SK-MEL-5 (cell line): ENCODE results near the gene NKPD1. TPM values are rescaled to one million over a fixed set of nuclear protein-coding genes. Genes with fewer than 3 reads are reported as not detected.

Source experiments
- DNase-seq: peaks from one replicate; pipeline ENCODE4 v3.0.0-alpha.2; 2016; ENCODE audit warnings: low read depth, low spot score
- in situ Hi-C: cut with HindIII; loops from 2 replicates; pipeline ENCODE4 v1.10.0; 2016; ENCODE audit warnings: low sequenced_read_pairs, high pct_unique_total_duplicates, low pct_unique_long_range_greater_than_20kb
- polyA plus RNA-seq, 2 experiments: library from polyadenylated mRNA; depleted of rRNA; stranded (reverse); fragments of >200 nt; gene quantifications; 2 replicates each; pipeline ENCODE4 v1.2.3, GENCODE V29; 2015
- total RNA-seq: library from RNA; depleted of rRNA; stranded (reverse); fragments of >200 nt; shearing (Covaris generic); gene quantifications from 2 replicates; pipeline ENCODE4 v1.2.3, GENCODE V29; 2014; rRNA removed

Gene NKPD1, protein sequence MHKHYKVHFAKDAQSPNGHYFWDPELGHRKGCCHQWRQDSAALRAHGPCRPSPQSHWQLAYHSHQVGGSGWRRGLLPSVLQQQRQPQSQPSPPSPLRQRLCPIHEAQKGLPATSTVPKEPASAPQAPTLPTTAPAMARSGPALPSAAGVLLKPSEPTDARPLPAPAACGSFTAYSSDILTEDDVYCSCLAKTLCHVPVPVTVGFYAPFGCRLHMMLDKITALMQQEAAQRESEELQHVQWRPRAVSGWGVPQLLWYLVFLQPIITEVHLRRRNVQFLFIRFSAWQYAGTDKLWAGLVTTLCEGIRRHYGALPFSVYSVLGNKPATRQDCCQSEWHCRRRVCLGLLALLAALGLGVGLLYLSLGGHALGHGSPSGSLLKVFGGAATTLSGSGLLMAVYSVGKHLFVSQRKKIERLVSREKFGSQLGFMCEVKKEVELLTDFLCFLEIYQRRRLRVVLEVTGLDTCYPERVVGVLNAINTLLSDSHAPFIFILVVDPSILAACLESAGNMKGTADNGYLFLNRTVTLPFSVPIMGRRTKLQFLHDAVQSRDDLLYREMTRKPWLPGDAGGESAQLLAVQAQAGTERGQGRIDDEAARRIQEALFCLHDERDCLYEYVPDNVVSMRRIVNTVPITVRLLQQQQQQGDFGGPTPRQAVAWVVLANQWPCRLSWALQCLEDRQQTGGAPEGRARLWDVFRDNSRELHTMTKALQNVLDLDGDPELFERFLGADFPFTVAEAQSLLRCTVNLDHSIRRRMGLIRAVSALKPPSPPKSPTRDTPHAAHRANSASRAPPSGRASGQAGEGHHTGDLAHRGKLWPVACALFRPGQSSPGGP
- total RNA-seq, result 0.03 TPM in 1 of 2 replicates, not detected in the other
- polyA plus RNA-seq (2015; cell fraction: cytosol; rRNA removed), result not detected in 2 replicates
- 0.93 and 1.2 TPM in 2 replicates for polyA plus RNA-seq (2015; cell fraction: nucleus; rRNA removed)

DNA sequence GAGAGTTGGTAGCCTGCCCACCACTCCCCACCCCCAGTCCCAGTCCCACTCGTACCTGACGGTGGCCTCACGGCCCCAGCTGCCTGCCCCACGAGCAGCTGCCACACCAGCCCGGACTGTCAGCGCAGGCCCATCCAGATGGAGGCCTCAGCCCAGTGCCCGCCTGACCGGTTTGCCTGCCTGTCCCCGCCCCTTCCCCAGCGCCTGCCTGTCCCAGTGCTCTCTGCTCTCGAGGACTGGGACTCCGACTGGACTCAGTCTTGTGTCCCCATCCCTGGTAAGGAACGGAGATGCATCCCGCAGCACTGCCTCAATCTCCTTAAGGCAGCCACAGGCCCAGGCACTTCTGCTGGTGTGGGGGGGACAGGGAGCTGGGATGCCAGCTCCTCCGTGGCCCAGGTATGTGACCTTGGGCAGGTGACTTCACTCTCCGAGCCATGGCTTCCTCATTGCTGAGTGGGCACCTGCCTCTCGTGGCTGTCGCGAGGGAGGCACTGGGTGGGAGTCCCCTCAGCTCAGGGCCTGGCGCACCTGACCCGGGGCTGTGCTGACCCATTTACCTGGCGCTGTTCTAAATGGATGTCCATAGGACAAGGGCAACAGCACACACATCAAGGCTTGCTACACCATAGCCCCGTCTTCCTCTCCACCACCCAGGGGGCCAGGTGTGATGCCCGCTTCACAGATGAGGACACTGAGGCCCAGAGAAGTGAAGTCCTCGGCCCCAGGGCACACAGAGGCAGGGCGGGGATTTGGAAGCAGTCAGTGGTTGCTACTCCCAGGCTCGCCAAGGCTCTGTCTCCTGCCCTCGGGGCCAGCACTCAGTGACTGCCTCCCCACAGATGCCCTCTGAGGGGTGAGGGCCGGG is at the start of gene NKPD1:
TSS of gene NKPD1 (minus strand) at position 113 of the 868 bp plus-strand sequence. CDS start 832 bp downstream, outside the sequence.
- DNase-seq, result no peak
- in situ Hi-C loops, result no loop called here

DNA sequence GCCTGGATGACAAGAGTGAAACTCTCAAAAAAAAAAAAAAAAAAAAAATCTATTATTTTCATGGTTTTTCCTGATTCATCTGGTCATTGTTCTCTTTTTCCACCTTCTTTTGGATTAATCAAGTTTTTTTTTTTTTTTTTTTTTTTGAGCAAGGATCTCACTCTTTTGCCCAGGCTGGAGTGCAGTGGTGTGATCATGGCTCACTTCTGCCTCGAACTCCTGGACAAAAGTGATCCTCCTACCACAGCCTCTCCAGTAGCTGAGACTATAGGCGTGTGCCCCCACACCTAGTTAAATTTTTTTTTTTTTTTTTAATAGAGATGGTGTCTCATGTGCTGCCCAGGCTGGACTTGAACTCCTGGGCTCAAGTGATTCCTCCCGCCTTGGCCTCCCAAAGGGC is 45.5 kb upstream of the NKPD1 start:
- DNase-seq, result no peak
- in situ Hi-C loops, result no loop called here

DNA sequence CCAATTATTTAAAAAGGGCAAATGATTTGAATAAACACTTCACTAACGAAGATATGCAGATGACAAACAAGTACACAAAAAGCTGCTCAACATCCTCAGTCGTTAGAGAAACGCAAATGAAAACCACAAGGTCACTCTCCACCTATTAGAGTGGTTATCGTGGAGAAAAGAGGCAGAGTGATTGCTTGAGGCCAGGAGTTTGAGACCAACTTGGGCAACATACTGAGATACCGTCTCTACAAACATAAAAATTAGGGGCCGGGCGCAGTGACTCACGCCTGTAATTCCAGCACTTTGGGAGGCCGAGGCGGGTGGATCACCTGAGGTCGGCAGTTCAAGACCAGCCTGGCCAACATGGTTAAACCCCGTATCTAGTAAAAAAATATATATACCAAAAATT is 45.0 kb upstream of the NKPD1 start:
- in situ Hi-C loops, result no loop called here
- no peak for DNase-seq

DNA sequence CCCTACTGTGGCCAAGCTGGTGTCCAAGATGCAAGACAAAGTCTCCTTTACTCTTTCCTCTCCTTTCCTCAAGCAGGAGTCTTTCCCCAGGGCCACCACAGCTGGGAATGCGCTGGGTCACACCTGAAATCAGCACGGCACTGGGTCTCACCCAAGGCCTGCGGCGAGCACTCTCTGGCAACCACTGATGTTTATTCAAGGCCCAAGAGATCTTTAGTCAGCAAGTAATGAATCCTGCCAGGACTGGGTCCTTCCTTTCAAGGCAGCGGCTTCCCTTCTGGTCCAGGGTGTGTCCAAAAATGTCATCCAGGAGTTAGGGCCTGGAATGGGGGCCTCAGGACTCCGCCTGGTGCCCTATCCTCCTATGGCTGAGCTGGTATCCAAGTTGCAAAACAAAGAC is 41.9 kb upstream of the NKPD1 start:
- DNase-seq, result no peak
- in situ Hi-C loops, result no loop called here

DNA sequence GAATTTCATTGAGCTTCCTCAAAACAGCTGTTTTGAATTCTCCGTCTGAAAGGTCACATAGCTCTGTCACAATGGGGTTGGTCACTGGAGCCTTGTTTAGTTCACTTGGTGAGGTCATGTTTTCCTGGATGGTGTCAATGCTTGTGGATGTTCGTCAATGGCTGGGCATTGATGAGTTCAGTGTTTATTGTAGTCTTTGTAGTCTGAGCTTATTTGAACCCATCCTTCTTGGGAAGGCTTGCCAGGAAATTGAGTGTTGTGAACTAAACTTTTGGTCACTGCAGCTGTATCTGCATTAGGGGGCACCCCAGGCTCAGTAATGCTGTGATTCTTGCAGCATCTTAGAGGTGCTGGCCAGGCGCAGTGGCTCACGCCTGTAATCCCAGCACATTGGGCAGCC is 39.8 kb upstream of the NKPD1 start:
- peak; percentile 78 for DNase-seq
- in situ Hi-C loops, result no loop called here

DNA sequence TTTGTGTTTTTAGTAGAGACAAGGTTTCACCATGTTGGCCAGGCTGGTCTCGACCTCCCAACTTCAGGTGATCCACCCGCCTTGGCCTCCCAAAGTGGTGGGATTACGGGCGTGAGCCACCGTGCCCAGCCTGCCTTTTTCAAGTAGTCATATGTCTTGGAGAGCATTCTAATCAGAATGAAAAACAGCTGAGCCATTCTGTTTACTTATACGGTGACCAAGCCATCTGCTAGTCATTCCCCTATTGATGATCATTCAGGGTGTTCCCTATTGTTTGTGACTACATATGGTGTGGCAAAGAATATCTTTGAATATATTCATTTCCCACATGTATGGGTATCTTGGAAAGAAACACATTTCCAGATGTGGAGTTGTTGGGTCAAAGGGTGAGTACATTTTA is 35.0 kb upstream of the NKPD1 start:
- no peak for DNase-seq
- in situ Hi-C loops, result no loop called here

DNA sequence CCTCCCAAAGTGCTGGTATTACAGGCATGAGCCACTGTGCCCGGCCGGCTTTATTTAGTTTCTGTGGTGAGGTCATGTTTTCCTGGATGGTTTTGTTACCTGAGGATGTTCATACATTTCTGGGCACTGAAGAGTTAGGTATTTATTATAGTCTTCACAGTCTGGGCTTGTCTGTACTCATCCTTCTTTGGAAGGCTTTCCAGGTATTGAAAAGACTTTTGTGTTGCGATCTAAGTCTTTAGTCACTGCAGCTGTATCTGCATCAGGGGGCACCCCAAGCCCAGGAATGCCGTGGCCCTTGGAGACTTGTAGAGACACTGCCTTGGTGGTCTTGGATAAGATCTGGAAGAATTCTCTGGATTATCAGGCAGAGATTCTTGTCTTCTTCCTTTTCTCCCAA is 30.6 kb upstream of the NKPD1 start:
- DNase-seq, result no peak
- in situ Hi-C loops, result no loop called here

DNA sequence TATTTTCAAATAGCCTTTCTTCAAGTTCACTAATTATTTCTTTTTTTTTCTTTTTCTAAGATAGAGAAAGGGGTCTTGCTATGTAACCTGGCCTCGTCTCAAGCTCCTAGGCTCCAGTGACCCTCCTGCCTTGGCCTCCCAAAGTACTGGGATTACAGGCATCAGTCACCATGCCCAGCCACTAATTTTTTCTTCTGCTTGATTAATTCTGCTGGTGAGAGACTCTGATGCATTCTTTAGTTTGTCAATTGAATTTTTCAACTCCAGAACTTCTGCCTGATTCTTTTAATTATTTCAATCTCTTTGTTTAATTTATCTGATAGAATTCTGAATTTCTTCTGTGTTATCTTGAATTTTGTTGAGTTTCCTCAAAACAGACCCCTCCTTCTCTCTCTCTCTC is 29.2 kb upstream of the NKPD1 start:
- in situ Hi-C loops, result no loop called here

DNA sequence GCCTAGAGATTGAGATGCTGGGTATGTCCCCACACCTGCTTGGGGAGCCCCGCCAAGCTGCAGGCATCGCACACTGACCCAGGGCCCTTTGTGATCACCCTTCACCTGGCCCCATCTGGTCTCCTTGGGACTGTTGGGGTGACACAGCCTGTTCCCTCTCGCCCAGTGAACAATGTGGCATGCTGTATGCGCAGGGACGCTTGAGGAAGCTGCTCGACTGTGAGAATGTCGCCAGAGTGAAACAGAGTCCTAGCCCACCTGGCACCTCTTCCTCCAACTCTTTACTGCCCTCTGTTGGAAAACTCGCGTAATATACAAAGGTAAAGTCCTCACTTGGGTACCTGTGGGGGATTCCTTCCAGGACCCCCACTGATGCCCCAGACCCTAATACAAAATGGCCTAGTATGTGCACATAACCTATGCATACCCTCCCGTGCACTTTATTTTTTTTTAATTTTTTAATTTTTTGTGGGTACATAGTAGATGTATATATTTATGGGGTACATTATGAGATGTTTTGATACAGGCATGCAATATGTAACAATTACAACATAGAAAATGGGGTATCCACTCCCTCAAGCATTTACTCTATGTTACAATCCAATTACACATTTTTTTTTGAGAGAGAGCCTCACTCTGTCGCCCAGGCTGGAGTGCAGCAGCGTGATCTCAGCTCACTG is 26.8 kb upstream of the NKPD1 start:
- in situ Hi-C loops, result no loop called here
- peak; percentile 32 for DNase-seq

More for the DNA sequence above, 29.2 kb upstream of the NKPD1 start:
- DNase-seq, result no peak

DNA sequence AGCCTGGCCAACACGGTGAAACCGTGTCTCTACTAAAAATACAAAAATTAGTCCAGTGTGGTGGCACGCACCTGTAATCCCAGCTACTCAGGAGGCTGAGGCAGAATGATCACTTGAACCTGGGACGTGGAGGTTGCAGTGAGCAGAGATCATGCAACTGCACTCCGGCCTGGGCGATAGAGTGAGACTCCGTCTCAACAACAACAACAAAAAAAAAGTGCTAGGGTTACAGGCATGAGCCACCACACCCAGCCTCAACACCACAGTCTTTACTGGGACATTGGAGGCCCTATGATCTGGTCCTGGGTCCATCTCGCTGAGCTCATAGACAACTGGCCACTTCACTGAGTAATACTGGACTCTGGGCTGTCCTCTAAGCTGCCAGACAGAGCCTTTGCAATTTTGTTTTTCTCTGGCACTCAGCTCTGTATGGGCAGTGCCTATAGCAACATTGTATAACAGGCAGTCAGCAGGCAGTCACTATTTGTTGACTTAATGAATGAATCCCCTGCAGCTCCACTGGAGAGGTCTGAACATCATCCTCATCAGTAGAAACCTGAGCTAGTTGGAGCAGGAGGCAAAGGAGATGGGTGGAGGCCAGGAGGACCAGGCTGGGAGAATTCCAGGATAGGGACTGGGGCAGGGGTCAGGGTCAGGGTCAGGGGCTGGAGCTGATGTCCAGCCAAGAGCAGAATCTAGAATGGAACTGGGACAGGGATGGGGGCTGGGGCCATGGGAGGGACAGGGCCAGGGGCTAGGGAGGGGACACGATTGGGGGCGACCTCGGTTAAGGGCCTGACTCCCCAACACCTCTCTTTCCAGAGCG is 25.9 kb upstream of the NKPD1 start:
- in situ Hi-C loops, result no loop called here
- DNase-seq, result no peak

DNA sequence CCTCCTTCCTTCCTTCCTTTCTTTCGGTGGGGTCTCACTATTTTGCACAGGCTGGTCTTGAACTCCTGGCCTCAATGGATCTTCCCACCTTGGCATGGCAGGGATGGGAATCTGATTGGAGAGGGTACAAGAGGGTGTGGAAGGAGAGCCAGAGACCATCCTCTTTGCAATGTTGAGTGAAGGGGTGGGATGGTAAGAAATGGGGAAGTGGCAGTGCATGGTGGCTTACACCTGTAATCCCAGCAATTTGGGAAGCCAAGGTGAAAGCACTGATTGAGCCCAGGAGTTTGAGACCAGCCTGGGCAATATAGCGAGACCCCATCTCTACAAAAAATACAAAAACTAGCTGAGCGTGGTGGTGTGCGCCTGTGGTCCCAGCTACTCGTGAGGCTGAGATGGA is 23.3 kb upstream of the NKPD1 start:
- in situ Hi-C loops, result no loop called here

DNA sequence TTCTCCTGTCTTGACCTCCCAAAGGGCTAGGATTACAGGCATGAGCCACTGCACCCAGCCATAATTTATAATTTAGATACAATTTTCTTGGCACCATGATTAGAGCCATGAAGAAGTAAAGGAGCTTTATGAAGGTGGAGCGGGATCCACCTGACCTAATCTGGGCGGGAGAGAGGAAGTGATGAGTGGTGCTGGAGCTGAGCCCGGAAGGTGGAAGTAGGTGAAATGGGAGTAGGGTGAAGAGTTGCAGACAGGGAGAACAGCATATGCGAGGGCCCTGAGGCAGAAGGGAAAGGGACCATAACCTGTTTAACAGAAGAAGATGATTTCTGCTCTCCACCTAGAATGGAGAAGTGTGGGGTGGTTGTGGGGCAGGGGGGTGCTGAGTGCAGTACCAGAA is 22.0 kb upstream of the NKPD1 start:
- in situ Hi-C loops, result no loop called here
- no peak for DNase-seq

More for the DNA sequence above, 23.3 kb upstream of the NKPD1 start:
- DNase-seq, result no peak

DNA sequence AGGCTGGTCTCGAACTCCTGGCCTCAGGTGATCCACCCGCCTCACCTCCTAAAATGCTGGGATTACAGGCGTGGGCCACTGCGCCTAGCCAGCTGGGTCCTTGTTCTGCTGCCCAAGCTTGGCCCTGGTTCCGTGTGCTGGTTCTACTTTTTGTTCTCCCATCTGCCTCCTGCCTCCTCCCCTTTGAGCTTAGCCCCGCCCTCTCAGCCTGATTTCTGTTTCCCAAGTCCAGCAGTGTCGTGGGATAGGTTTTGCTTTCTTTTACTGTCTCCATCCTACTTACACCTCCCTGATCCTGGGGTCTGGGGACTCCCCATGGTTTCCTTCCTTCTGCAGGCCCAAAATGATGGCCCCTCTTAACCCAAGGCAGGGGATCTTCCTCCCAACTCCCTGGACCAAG is 20.2 kb upstream of the NKPD1 start:
- DNase-seq, result peak; percentile 21
- in situ Hi-C loops, result no loop called here

DNA sequence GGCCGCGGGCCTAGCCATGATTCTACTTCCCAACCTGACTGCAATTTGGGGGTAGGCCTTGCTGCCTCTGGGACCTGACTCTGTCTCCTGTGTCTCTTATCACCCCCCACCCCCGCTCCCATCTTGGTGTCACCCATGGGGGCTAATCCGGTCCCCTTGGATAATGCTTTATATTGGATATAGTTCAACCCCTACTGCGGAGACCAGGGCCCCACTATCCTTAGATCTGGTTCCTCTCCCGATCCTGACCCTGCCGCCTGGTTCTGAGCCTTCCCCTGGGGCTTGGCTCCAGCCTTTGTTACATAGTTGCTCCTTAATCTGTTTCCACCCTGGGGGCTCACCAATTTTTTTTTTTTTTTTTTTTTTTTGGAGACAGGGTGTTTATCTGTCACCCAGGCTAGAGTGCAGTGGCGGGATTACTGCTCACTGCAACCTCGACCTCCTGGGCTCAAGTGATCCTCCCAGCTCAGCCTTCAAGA is 19.1 kb upstream of the NKPD1 start:
- no peak for DNase-seq
- in situ Hi-C loops, result no loop called here

DNA sequence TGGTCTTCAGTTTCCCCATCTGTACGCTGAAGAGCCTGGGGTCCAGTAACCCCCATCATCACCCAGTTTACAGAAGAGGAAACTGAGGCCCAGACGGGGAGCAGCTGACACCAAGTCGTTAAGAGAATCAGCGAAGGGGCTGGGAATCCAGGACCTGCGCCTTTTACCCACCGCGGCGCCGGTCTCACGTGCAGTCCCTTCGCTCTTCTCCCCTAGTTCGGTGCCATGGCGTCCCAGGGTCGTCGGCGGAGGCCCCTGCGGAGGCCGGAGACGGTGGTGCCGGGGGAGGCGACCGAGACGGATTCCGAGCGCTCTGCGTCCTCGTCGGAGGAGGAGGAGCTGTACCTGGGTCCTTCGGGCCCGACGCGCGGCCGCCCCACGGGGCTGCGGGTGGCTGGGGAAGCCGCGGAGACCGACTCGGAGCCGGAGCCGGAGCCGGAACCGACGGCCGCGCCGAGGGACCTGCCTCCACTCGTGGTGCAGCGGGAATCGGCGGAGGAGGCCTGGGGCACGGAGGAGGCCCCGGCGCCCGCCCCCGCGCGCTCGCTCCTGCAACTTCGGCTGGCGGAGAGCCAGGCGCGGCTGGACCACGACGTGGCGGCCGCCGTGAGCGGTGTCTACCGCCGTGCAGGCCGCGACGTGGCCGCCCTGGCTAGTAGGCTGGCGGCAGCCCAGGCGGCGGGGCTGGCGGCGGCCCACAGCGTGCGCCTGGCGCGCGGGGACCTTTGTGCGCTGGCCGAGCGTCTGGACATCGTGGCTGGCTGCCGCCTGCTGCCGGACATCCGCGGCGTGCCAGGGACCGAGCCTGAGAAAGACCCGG is 18.5 kb upstream of the NKPD1 start:
- in situ Hi-C loops, result no loop called here
- no peak for DNase-seq
